ENCODE data around the gene CCDC6.
A peak's percentile ranks its signal among the peaks of the same experiment; 100 is the strongest.
"Not testable (repeated sequence)": the region's sequence is repeated elsewhere in the genome, so short reads cannot be mapped to it uniquely, and the experiment has no call there.

CCDC6 gene

GRCh38 chr10:59906417-59907202 is at the start of gene CCDC6:
Gene CCDC6, minus strand, starts transcription at chr10:59906556. Its CDS starts 132 bp downstream, at chr10:59906424.
- DNase-seq = peak; percentile 83 to 93 (median 86)

DNA sequence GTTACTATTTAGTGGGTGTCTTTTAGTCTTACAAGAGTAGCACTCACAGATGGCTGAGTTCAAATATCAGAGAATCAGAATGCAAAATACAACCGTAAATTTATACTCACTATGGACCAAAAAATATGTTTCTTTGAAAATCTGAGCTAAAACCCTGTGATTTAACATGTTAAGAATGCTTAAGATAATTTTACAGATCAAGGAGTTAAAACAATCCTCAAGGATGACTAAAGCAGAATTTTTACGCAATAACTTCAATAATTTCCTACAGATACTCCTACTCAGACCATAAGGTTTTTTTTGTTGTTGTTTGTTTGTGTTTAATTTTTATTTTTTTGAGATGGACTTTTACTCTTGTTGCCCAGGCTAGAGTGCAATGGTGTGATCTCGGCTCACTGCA is 47.9 kb upstream of the CCDC6 start:
- no peak for DNase-seq

DNA sequence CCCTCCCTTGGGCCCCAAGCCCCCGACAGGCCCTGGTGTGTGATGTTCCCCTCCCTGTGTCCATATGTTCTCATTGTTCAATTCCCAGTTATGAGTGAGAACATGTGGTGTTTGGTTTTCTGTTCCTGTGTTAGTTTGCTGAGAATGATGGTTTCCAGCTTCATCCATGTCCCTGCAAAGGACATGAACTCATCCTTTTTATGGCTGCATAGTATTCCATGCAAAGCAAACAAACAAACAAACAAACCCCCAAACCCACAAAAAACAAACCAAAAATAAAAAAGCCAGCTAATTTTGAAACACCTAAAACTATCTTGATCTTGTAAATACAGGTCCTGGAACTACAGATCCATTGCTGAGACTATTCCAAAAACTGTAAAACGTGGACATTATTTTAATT is 47.4 kb upstream of the CCDC6 start:
- DNase-seq = not testable (repeated sequence)

DNA sequence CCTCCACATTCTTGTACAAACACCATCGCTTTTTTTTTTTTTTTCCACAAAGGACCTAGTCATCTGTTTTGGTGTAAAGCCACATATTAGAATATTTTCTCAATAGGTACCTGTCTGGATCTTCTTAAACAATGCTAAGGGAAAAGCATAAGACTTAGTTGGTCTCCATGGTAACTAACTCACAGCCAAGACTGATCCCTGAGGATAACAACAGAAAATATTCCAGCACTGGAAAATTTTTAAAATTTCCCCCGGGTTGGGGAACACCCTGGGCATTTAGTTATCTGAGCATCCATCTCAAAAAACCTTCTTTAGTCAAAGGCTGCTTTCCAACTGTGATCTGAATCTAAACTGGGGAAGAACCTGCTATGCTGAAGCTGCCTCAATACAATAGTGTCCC is 43.7 kb upstream of the CCDC6 start:
- DNase-seq = no peak

DNA sequence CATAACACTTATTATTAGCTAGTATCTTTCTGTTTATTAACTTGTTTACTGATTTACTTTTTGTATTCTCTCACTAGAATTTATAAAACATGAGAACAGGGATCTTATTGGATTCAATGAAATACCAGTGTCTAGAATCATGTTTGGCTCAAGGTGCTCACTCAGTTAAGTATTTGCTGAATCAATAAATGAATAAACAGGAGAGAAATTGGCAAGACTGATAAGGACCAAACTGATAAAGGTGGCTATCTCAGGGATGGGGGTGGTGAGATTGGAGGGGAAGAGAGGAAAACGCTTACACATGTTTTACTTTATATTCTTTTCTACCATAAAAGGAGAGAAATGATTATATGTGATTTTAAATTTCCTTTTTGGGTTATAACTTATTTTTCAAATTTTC is 43.3 kb upstream of the CCDC6 start:
- no peak for DNase-seq

- no peak for DNase-seq
These were observed 39.6 kb upstream of the CCDC6 start for GRCh38 chr10:59945991-59946390.

DNA sequence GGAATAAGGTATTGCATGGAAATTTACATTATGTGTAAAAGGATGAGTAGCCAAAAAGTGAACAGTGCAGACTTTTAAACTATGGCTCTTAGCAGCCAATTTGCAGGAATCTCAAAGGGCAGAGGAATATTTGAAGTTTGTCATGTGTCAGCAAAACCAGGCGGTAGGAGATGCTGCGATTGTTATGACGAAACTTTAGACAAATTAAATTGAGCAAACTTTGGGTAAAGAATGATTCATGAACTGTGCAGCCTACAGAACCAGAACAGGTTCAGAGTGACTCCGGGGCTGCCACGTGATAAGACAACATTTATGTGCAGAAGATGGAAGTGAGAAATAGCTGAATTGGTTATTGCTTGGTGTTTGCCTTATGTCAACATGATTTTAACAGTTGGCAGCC is 39.2 kb upstream of the CCDC6 start:
- DNase-seq = no peak

- no peak for DNase-seq
These were observed 38.1 kb upstream of the CCDC6 start for GRCh38 chr10:59944339-59944935.

GRCh38 chr10:59942556-59942955 is 36.2 kb upstream of the CCDC6 start:
- no peak for DNase-seq

DNA sequence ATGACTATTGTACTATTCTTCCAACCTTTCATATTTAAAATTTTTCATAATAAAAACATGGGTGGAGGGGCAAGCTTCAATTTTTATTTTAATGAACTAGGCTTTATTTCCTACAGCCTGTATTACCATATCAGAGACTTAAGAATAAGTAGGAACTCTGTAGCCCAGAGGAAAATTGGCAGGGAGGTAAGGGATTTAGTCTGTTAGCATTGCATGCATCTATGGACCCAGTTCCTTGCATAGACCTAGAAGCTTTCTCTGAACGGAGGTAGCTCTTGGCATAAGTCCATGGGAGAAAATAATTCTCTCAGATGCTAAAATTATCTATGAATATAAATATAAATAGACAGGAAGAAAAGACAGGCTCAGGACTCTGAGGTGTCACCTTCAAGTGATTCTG is 31.4 kb upstream of the CCDC6 start:
- DNase-seq = no peak

DNA sequence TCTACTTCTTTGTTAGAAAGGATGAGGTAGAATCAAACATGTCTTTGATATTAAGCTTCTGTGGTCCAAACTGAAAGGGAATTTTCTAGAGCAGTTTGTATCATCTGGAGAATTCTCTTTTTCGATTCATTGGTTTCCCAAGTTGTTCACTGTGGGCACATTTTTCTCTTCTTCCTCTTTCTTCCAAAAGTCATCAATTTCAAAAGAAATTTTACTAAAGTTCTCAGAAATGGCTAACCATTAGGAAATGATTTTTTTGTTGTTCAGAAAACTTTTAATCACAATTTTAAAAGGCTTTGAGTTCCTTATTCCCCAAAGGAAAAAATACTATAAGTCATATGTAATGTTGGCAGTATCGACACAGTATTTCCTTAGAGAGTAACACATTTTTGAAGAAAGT is 28.3 kb upstream of the CCDC6 start:
- DNase-seq = no peak

GRCh38 chr10:59930788-59931521 is 24.6 kb upstream of the CCDC6 start:
- DNase-seq = not testable (repeated sequence)

GRCh38 chr10:59926086-59926485 is 19.7 kb upstream of the CCDC6 start:
- DNase-seq = no peak

DNA sequence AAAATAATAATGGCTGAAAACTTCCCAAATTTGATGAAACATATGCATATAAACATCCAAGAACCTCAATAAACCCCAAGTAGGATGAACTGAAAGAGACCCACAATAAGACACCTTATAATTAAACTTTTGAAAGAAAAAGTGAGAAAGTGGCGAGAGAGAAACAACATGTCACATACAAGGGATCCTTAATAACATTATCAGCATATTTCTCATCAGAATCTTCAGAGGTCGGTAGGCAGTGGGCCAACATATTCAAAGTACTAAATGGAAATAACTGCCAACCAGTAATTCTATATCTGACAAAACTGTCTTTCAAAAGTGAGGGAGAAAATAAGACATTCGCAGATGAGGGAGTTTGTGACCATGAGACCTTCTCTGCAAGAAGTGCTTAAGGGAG is 16.6 kb upstream of the CCDC6 start:
- no peak for DNase-seq

DNA sequence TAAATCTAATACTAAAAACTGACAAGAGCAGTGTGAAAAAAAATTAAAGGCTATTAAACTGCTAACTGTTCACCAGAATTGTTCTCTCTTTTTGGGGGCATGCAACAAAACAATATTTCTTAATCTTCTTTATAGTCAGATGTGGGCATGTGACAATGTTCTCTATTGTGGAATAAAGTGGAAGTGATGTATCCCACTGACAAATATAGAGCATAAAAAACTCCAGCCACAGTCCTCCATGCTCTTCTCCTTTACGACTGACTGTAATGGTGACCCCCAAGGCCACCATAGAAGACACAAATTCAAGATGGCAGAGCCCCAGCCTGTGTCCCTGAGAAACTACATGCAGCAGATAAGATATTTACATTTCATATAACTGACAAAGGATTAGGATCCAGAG is 11.6 kb upstream of the CCDC6 start:
- no peak for DNase-seq

- DNase-seq = no peak
These were observed 7.3 kb upstream of the CCDC6 start for GRCh38 chr10:59913547-59914237.

DNA sequence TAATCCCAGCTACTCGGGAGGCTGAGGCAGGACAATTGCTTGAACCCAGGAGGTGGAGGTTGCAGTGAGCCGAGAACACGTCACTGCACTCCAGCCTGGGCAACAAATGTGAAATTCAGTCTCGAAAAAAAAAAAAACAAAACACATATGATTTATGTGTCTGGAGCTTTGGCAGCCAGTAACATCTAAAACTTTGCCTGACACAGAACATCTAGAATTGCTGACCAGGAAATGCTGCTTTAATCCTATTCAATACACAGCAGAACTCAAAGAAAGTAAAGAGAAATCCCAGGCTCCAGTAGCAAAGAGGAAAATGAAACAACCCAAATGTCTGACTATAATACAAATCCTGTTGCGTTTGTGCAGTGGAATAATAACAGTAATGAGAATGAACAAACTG is 4.5 kb upstream of the CCDC6 start:
- no peak for DNase-seq

DNA sequence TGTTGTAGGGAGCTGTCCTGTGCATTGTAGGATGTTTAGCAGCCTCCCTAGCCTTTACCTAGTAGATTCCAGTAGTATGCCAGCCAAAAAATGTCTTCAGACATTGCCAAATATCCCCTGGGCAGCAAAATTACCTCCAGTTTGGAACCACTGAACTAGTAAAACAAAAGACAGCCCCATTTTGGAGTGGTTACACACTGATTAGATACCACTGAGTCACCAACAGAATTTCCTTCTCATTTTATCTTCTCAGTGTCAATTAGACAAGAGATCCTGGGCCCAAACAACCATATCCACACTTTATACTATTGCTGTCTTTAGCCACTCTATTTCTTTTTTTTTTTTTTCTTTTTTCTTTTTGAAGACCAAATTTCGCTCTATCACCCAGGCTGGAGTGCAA is 3.5 kb upstream of the CCDC6 start:
- no peak for DNase-seq

DNA sequence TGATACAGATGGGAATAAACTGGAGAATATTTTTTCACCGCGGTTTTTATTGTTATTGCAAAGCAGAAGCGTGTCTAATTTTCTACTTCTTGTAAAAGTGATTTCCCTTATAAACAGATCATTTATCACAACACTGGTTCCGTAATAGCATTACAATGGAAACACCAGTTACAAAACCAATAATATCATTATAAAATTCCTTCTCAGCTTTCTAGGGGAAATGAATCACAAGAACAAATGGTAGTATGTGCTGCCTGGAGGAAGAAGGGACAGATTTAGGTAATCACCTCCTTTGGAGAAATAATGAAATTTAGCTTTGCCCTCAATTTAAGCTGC is 2.4 kb upstream of the CCDC6 start:
- no peak for DNase-seq

DNA sequence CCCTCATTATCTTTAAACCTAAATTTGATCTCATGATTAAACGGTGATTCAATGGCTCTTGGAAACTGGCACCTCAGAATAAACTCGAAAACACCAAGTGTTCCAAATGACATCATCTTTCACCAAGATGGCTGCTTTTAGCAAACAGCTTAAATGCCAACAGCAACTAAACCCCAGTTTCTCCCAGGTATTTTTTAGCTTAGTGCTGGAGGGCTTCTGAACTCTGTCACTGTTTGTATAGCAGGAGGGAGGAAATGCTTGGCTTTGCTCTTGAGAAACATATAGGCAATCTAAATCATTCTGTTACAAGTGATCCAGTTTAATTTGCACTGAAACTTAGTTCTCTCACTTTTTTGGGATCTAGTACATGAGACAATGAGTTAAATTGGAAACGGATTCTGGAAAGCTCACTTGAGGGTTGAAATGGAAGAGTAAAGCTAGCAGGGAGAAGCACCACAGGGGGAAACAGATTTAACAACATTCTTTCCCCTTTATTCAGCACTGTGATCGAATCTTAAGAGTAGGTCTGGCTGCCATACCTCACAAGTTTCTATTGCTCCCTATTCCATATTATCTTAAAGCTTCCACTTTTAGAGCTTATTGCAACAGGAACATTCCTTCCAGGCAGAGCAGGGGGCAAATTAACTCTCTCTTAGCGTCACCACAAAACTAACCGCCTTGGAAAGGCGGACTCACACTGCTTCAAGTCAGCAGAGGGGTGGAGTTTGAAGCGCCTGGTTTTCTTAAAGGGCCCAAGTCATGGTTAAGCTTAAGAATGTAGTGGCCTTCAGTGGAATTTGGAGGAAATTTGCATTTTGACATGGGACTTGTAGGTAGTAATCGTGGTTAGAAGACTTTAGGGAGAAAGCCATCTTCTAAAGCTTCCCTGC is 1.8 kb upstream of the CCDC6 start:
- DNase-seq = peak in 5 of 6 experiments; percentile 11 to 42 (median 24)

DNA sequence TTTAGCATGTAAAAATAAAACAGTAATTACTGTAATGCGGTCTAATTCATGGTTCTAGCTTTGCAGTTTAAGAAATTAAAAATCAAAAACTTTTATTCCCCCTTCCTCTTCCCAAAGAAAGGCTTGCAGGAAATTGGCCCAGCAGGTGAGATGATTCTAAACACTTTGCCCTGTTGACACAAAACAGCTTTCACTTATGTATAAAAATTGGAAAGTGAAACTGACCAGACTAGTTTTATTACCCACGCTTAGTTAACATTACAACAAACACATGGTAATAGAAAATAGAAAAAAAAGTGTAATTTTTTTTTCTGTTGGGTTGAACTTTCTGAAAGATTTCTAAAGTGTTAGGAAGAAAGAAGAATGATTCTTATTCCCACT is 1.2 kb upstream of the CCDC6 start:
- no peak for DNase-seq

DNA sequence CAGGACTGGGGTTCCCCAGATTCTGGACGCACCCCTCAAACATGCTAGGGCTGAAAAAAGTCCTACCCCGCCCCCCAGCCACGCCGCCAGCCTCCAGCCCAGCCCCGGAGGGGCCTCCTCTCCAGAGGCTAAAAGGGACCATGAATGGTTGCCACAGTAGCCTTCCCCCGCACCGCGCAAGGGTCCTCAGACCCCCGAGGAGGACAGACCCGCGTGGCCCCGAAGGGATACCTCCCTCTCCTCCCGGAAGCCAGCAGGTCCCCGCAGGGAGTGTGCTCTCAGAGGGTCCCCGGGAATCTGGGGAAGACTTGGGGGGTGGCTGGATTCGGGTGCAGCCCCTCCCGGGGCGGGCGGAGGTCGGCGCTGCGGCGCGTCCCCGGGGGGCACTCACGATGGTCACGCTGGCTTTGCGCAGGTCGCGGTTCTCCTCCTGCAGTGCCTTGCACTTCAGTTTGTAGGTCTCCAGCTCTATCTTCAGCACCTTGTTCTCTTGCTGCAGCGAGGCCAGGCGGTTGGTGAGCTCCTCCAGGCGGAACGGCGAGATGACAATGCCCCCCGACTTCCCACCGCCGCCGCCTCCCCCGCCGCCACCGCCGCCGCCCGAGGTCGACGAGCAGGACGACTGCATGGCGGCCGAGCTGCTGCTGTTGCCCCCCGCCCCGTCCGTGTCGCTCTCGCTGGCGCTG is 482 bp downstream of the CCDC6 start:
- DNase-seq = peak in 1 of 6 experiments; percentile 44

Measured in stimulated activated naive CD4-positive, alpha-beta T cell (primary cell).